Measurements from ENCODE around the gene CRIP2.

CRIP2 gene

GRCh38 chr14:105519946-105520698 lies 45.5 kb downstream of the CRIP2 start:
- no peaks in the 10 kb centered on the region for H3K36me3 ChIP-seq (ENCODE audit: control insufficient read depth in 2 of 2, insufficient read depth in 2 of 2, low read length in 2 of 2)
- H3K9ac ChIP-seq (ENCODE audit: low read depth in 1 of 2, low read length in 2 of 2) = no peak overlapping the region
- H3K27ac ChIP-seq (ENCODE audit: low read depth in 2 of 2, low read length in 2 of 2) = no peak overlapping the region
- H3K9me3 ChIP-seq (ENCODE audit: control insufficient read depth in 2 of 2, low read length in 2 of 2) = no peaks in the 10 kb centered on the region
- peaks cover 4 to 7% of the 10 kb centered on the region in 2 donors for H3K27me3 ChIP-seq (ENCODE audit: control insufficient read depth in 2 of 2, insufficient read depth in 2 of 2, low read length in 2 of 2)
- no peaks in the 10 kb centered on the region for H3K4me1 ChIP-seq (ENCODE audit: control insufficient read depth in 2 of 2, insufficient read depth in 2 of 2, low read length in 2 of 2)
- no peak overlapping the region for H3K4me3 ChIP-seq (ENCODE audit: low read length in 2 of 2)

- no peaks in the 10 kb centered on the region for H3K9me3 ChIP-seq (ENCODE audit: control insufficient read depth in 2 of 2, low read length in 2 of 2)
- H3K27ac ChIP-seq (ENCODE audit: low read depth in 2 of 2, low read length in 2 of 2) = no peak overlapping the region
- H3K4me3 ChIP-seq (ENCODE audit: low read length in 2 of 2) = no peak overlapping the region
- no peak overlapping the region for H3K9ac ChIP-seq (ENCODE audit: low read depth in 1 of 2, low read length in 2 of 2)
- peaks cover 13 to 21% of the 10 kb centered on the region in 2 donors for H3K4me1 ChIP-seq (ENCODE audit: control insufficient read depth in 2 of 2, insufficient read depth in 2 of 2, low read length in 2 of 2)
- no peaks in the 10 kb centered on the region for H3K36me3 ChIP-seq (ENCODE audit: control insufficient read depth in 2 of 2, insufficient read depth in 2 of 2, low read length in 2 of 2)
- peaks cover 3 to 28% of the 10 kb centered on the region in 2 donors for H3K27me3 ChIP-seq (ENCODE audit: control insufficient read depth in 2 of 2, insufficient read depth in 2 of 2, low read length in 2 of 2)
Observed at GRCh38 chr14:105525326-105525725, 50.7 kb downstream of the CRIP2 start.

- Histone ChIP-seq H3K9ac (ENCODE audit: low read depth in 1 of 2, low read length in 2 of 2) (no peak within 1 kb of the TSS), H3K27me3 (ENCODE audit: control insufficient read depth in 2 of 2, insufficient read depth in 2 of 2, low read length in 2 of 2) (peaks cover 3 to 32% of the 10 kb centered on the region in 2 donors), H3K36me3 (ENCODE audit: control insufficient read depth in 2 of 2, insufficient read depth in 2 of 2, low read length in 2 of 2) (no peaks in the 10 kb centered on the region), H3K9me3 (ENCODE audit: control insufficient read depth in 2 of 2, low read length in 2 of 2) (no peaks in the 10 kb centered on the region), H3K4me3 (ENCODE audit: low read length in 2 of 2) (peak within 1 kb of the TSS in 1 of 2 donors; percentile 23), H3K4me1 (ENCODE audit: control insufficient read depth in 2 of 2, insufficient read depth in 2 of 2, low read length in 2 of 2) (peaks cover 13 to 21% of the 10 kb centered on the region in 2 donors), H3K27ac (ENCODE audit: low read depth in 2 of 2, low read length in 2 of 2) (no peak within 1 kb of the TSS)
Observed at GRCh38 chr14:105525861-105526775, 51.5 kb downstream of the CRIP2 start, which contains the start of gene TMEM121. TMEM121 (plus strand) TSS chr14:105526583; CDS start chr14:105528835, 2,252 bp downstream.

GRCh38 chr14:105526776-105527380 lies 52.3 kb downstream of the CRIP2 start:
- Histone ChIP-seq H3K4me3 (ENCODE audit: low read length in 2 of 2) (peak overlapping the region in 1 of 2 donors; percentile 23), H3K9me3 (ENCODE audit: control insufficient read depth in 2 of 2, low read length in 2 of 2) (no peaks in the 10 kb centered on the region), H3K4me1 (ENCODE audit: control insufficient read depth in 2 of 2, insufficient read depth in 2 of 2, low read length in 2 of 2) (peaks cover 13 to 21% of the 10 kb centered on the region in 2 donors), H3K27ac (ENCODE audit: low read depth in 2 of 2, low read length in 2 of 2) (no peak overlapping the region), H3K27me3 (ENCODE audit: control insufficient read depth in 2 of 2, insufficient read depth in 2 of 2, low read length in 2 of 2) (peaks cover 3 to 32% of the 10 kb centered on the region in 2 donors), H3K36me3 (ENCODE audit: control insufficient read depth in 2 of 2, insufficient read depth in 2 of 2, low read length in 2 of 2) (no peaks in the 10 kb centered on the region), H3K9ac (ENCODE audit: low read depth in 1 of 2, low read length in 2 of 2) (no peak overlapping the region)

GRCh38 chr14:105527381-105527825 lies 52.8 kb downstream of the CRIP2 start:
- H3K36me3 ChIP-seq (ENCODE audit: control insufficient read depth in 2 of 2, insufficient read depth in 2 of 2, low read length in 2 of 2) = no peaks in the 10 kb centered on the region
- no peaks in the 10 kb centered on the region for H3K9me3 ChIP-seq (ENCODE audit: control insufficient read depth in 2 of 2, low read length in 2 of 2)
- peak overlapping the region in 1 of 2 donors; percentile 26 for H3K4me3 ChIP-seq (ENCODE audit: low read length in 2 of 2)
- H3K27ac ChIP-seq (ENCODE audit: low read depth in 2 of 2, low read length in 2 of 2) = no peak overlapping the region
- peak overlapping the region in 1 of 2 donors; percentile 59 for H3K9ac ChIP-seq (ENCODE audit: low read depth in 1 of 2, low read length in 2 of 2)
- peaks cover 3 to 32% of the 10 kb centered on the region in 2 donors for H3K27me3 ChIP-seq (ENCODE audit: control insufficient read depth in 2 of 2, insufficient read depth in 2 of 2, low read length in 2 of 2)
- H3K4me1 ChIP-seq (ENCODE audit: control insufficient read depth in 2 of 2, insufficient read depth in 2 of 2, low read length in 2 of 2) = peaks cover 13 to 21% of the 10 kb centered on the region in 2 donors

- Histone ChIP-seq H3K27ac (ENCODE audit: low read depth in 2 of 2, low read length in 2 of 2) (no peak overlapping the region), H3K4me1 (ENCODE audit: control insufficient read depth in 2 of 2, insufficient read depth in 2 of 2, low read length in 2 of 2) (peaks cover 13 to 21% of the 10 kb centered on the region in 2 donors), H3K36me3 (ENCODE audit: control insufficient read depth in 2 of 2, insufficient read depth in 2 of 2, low read length in 2 of 2) (no peaks in the 10 kb centered on the region), H3K4me3 (ENCODE audit: low read length in 2 of 2) (peak overlapping the region; percentile 48 to 54), H3K9ac (ENCODE audit: low read depth in 1 of 2, low read length in 2 of 2) (peak overlapping the region in 1 of 2 donors; percentile 59), H3K9me3 (ENCODE audit: control insufficient read depth in 2 of 2, low read length in 2 of 2) (no peaks in the 10 kb centered on the region), H3K27me3 (ENCODE audit: control insufficient read depth in 2 of 2, insufficient read depth in 2 of 2, low read length in 2 of 2) (peaks cover 3 to 32% of the 10 kb centered on the region in 2 donors)
Observed at GRCh38 chr14:105527826-105528585, 53.4 kb downstream of the CRIP2 start.

- peak overlapping the region; percentile 52 to 54 for H3K4me3 ChIP-seq (ENCODE audit: low read length in 2 of 2)
- H3K4me1 ChIP-seq (ENCODE audit: control insufficient read depth in 2 of 2, insufficient read depth in 2 of 2, low read length in 2 of 2) = peaks cover 13 to 21% of the 10 kb centered on the region in 2 donors
- H3K27ac ChIP-seq (ENCODE audit: low read depth in 2 of 2, low read length in 2 of 2) = no peak overlapping the region
- H3K9me3 ChIP-seq (ENCODE audit: control insufficient read depth in 2 of 2, low read length in 2 of 2) = no peaks in the 10 kb centered on the region
- no peaks in the 10 kb centered on the region for H3K36me3 ChIP-seq (ENCODE audit: control insufficient read depth in 2 of 2, insufficient read depth in 2 of 2, low read length in 2 of 2)
- H3K9ac ChIP-seq (ENCODE audit: low read depth in 1 of 2, low read length in 2 of 2) = no peak overlapping the region
- H3K27me3 ChIP-seq (ENCODE audit: control insufficient read depth in 2 of 2, insufficient read depth in 2 of 2, low read length in 2 of 2) = peaks cover 3 to 29% of the 10 kb centered on the region in 2 donors
Observed at GRCh38 chr14:105528586-105529318, 54.1 kb downstream of the CRIP2 start.

- no peak overlapping the region for H3K27ac ChIP-seq (ENCODE audit: low read depth in 2 of 2, low read length in 2 of 2)
- H3K4me1 ChIP-seq (ENCODE audit: control insufficient read depth in 2 of 2, insufficient read depth in 2 of 2, low read length in 2 of 2) = peaks cover 13 to 21% of the 10 kb centered on the region in 2 donors
- H3K36me3 ChIP-seq (ENCODE audit: control insufficient read depth in 2 of 2, insufficient read depth in 2 of 2, low read length in 2 of 2) = no peaks in the 10 kb centered on the region
- no peak overlapping the region for H3K9ac ChIP-seq (ENCODE audit: low read depth in 1 of 2, low read length in 2 of 2)
- peak overlapping the region in 1 of 2 donors; percentile 7 for H3K4me3 ChIP-seq (ENCODE audit: low read length in 2 of 2)
- H3K27me3 ChIP-seq (ENCODE audit: control insufficient read depth in 2 of 2, insufficient read depth in 2 of 2, low read length in 2 of 2) = peaks cover 3 to 31% of the 10 kb centered on the region in 2 donors
- no peaks in the 10 kb centered on the region for H3K9me3 ChIP-seq (ENCODE audit: control insufficient read depth in 2 of 2, low read length in 2 of 2)
Observed at GRCh38 chr14:105529319-105529568, 54.6 kb downstream of the CRIP2 start.

Data from mucosa of rectum (tissue), 2 donors.